SK-N-SH treated with all-trans-retinoic acid at 6 μM for 48 hours (cell line): ENCODE results near the gene MYLK.

ENCODE experiments used
- ATAC-seq: fragments of 200-7000 bp; cut with Tn5 transposase; 3 replicates; pipeline ENCODE4 v1.9.1; 2020; ENCODE audit warnings: mild to moderate bottlenecking, moderate library complexity
- ARNTL ChIP-seq: fragments of 450-650 bp; formaldehyde crosslinking; IDR thresholded peaks from 2 replicates; pipeline ENCODE4 v1.5.0; 2020; ENCODE audit warnings: low read depth, mild to moderate bottlenecking, moderate library complexity, borderline replicate concordance
- BACH2 ChIP-seq: fragments of 250-450 bp; sonication (Bioruptor Pico); IDR thresholded peaks from 2 replicates; pipeline ENCODE4 v1.9.0; 2021; ENCODE audit warnings: mild to moderate bottlenecking, borderline replicate concordance
- CREB5 ChIP-seq: fragments of 250-450 bp; sonication (Bioruptor Pico); IDR thresholded peaks from 2 replicates; pipeline ENCODE4 v1.5.1; 2020; ENCODE audit warnings: low read depth, mild to moderate bottlenecking, moderate library complexity
- CSDC2 ChIP-seq: fragments of 250-450 bp; sonication (Bioruptor Pico); IDR thresholded peaks from 2 replicates; pipeline ENCODE4 v1.5.0; 2020; ENCODE audit warnings: mild to moderate bottlenecking, moderate library complexity
- CSRNP3 ChIP-seq: fragments of 250-450 bp; sonication (Bioruptor Pico); IDR thresholded peaks from 2 replicates; pipeline ENCODE4 v1.5.1; 2021; ENCODE audit warnings: mild to moderate bottlenecking, moderate library complexity
- ESRRG ChIP-seq: fragments of 250-450 bp; sonication (Bioruptor Pico); IDR thresholded peaks from 2 replicates; pipeline ENCODE4 v1.6.1; 2021; ENCODE audit warnings: mild to moderate bottlenecking
- ISL1 ChIP-seq: fragments of 250-450 bp; sonication (Bioruptor Pico); IDR thresholded peaks from 2 replicates; pipeline ENCODE4 v2.1.2; 2022; ENCODE audit warnings: mild to moderate bottlenecking, moderate library complexity
- OSR1 ChIP-seq: fragments of 250-450 bp; sonication (Bioruptor Pico); IDR thresholded peaks from 2 replicates; pipeline ENCODE4 v1.8.0; 2022; ENCODE audit warnings: moderate library complexity, mild to moderate bottlenecking, inconsistent platforms
- POU6F1 ChIP-seq: fragments of 250-450 bp; sonication (Bioruptor Pico); IDR thresholded peaks from 2 replicates; pipeline ENCODE4 v1.8.0; 2021; ENCODE audit warnings: low read depth, mild to moderate bottlenecking, moderate library complexity, borderline replicate concordance
- PPARA ChIP-seq: fragments of 250-450 bp; sonication (Bioruptor Pico); IDR thresholded peaks from 2 replicates; pipeline ENCODE4 v1.5.0; 2020; ENCODE audit warnings: mild to moderate bottlenecking, borderline replicate concordance
- RARB ChIP-seq: fragments of 250-450 bp; sonication (Bioruptor Pico); IDR thresholded peaks from 2 replicates; pipeline ENCODE4 v1.8.0; 2021; ENCODE audit warnings: mild to moderate bottlenecking, moderate library complexity
- SNAI2 ChIP-seq: fragments of 250-450 bp; sonication (Bioruptor Pico); IDR thresholded peaks from 2 replicates; pipeline ENCODE4 v1.5.0; 2020; ENCODE audit warnings: mild to moderate bottlenecking, moderate library complexity
- TOX ChIP-seq: fragments of 250-450 bp; sonication (Bioruptor Pico); IDR thresholded peaks from 2 replicates; pipeline ENCODE4 v1.8.0; 2021; ENCODE audit warnings: mild to moderate bottlenecking, moderate library complexity, borderline replicate concordance
- ZFP3 ChIP-seq: fragments of 250-450 bp; sonication (Bioruptor Pico); IDR thresholded peaks from 2 replicates; pipeline ENCODE4 v1.5.0; 2020; ENCODE audit warnings: mild to moderate bottlenecking, moderate library complexity
- ZFP30 ChIP-seq: fragments of 450-650 bp; formaldehyde crosslinking; IDR thresholded peaks from 2 replicates; pipeline ENCODE4 v1.5.0; 2022; ENCODE audit warnings: mild to moderate bottlenecking, moderate library complexity
- ZNF565 ChIP-seq: fragments of 450-650 bp; formaldehyde crosslinking; conservative IDR thresholded peaks from 2 replicates; pipeline ENCODE4 v1.5.0; 2020; ENCODE audit warnings: low read depth, mild to moderate bottlenecking, moderate library complexity
- ZNF70 ChIP-seq: fragments of 450-650 bp; formaldehyde crosslinking; IDR thresholded peaks from 2 replicates; pipeline ENCODE4 v1.5.0; 2020; ENCODE audit warnings: mild to moderate bottlenecking, moderate library complexity
- ZNF8 ChIP-seq: fragments of 450-650 bp; formaldehyde crosslinking; IDR thresholded peaks from 2 replicates; pipeline ENCODE4 v1.5.0; 2020; ENCODE audit warnings: mild to moderate bottlenecking, moderate library complexity
- TF ChIP-seq, protein P1 (sequence below): fragments of 250-450 bp; sonication (Bioruptor Pico); IDR thresholded peaks from 2 replicates; pipeline ENCODE4 v1.8.0; 2020; ENCODE audit warnings: mild to moderate bottlenecking, moderate library complexity, borderline replicate concordance
- TF ChIP-seq, protein P2 (sequence below): fragments of 250-450 bp; sonication (Bioruptor Pico); IDR thresholded peaks from 2 replicates; pipeline ENCODE4 v1.5.0; 2020; ENCODE audit warnings: mild to moderate bottlenecking, moderate library complexity

The MYLK gene

GRCh38 chr3:123724306-123724705 lies 159.8 kb downstream of the MYLK start:
- ATAC-seq: peak; percentile 2; the same call in 1 of the 3 replicates
- TF ChIP-seq ZFP30 (CRISPR knock-in tag): no peak
- no peak for TF ChIP-seq PPARA
- TF ChIP-seq ZNF565 (CRISPR knock-in tag): no peak
- TF ChIP-seq, protein P1, sequence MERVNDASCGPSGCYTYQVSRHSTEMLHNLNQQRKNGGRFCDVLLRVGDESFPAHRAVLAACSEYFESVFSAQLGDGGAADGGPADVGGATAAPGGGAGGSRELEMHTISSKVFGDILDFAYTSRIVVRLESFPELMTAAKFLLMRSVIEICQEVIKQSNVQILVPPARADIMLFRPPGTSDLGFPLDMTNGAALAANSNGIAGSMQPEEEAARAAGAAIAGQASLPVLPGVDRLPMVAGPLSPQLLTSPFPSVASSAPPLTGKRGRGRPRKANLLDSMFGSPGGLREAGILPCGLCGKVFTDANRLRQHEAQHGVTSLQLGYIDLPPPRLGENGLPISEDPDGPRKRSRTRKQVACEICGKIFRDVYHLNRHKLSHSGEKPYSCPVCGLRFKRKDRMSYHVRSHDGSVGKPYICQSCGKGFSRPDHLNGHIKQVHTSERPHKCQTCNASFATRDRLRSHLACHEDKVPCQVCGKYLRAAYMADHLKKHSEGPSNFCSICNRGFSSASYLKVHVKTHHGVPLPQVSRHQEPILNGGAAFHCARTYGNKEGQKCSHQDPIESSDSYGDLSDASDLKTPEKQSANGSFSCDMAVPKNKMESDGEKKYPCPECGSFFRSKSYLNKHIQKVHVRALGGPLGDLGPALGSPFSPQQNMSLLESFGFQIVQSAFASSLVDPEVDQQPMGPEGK (CRISPR knock-in tag): no peak
- no peak for TF ChIP-seq ARNTL (CRISPR knock-in tag)
- TF ChIP-seq, all 23 proteins: peak for 0

DNA sequence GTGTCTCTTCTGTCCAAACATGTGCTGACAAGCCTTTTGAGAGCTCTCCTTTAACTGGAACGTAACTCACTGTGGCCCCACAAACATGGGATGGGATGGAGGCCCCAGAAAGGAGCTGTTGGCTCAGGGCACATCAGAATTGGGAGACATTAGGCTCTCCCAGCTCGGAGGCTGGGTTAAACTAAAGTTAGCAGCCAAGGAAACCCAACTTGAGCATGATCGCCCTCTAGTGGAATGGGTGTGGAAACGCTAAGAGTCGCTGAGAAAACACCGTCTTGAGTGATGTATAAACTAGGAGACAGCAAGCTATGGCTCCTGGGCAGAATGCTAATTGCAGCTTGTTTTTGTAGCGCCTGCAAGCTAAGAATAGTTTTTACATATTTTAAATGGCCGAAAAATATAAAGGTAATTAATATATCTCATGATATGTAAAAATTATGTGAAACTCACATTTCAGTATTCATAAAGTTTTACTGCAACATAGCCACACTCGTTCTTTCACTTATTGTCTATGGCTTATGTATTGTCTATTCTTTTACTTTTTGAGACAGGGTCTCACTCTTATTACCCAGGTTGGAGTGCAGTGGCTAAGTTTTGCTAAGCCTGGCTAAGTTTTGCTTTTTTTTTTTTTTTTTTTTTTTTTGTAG lies 160.5 kb downstream of the MYLK start:
- TF ChIP-seq, protein P2, sequence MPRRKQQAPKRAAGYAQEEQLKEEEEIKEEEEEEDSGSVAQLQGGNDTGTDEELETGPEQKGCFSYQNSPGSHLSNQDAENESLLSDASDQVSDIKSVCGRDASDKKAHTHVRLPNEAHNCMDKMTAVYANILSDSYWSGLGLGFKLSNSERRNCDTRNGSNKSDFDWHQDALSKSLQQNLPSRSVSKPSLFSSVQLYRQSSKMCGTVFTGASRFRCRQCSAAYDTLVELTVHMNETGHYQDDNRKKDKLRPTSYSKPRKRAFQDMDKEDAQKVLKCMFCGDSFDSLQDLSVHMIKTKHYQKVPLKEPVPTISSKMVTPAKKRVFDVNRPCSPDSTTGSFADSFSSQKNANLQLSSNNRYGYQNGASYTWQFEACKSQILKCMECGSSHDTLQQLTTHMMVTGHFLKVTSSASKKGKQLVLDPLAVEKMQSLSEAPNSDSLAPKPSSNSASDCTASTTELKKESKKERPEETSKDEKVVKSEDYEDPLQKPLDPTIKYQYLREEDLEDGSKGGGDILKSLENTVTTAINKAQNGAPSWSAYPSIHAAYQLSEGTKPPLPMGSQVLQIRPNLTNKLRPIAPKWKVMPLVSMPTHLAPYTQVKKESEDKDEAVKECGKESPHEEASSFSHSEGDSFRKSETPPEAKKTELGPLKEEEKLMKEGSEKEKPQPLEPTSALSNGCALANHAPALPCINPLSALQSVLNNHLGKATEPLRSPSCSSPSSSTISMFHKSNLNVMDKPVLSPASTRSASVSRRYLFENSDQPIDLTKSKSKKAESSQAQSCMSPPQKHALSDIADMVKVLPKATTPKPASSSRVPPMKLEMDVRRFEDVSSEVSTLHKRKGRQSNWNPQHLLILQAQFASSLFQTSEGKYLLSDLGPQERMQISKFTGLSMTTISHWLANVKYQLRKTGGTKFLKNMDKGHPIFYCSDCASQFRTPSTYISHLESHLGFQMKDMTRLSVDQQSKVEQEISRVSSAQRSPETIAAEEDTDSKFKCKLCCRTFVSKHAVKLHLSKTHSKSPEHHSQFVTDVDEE: 0 out of 2 replicates have a peak, but pooled peaks have one; percentile 14
- TF ChIP-seq BACH2 (CRISPR knock-in tag) (no peak), SNAI2 (no peak), ISL1 (CRISPR knock-in tag) (peak; percentile 9; the same call in 1 of the 2 replicates), TOX (CRISPR knock-in tag) (no peak), RARB (CRISPR knock-in tag) (no peak), POU6F1 (no peak), PPARA (no peak), ZNF8 (CRISPR knock-in tag) (no peak), ZFP3 (CRISPR knock-in tag) (no peak), CSDC2 (CRISPR knock-in tag) (0 out of 2 replicates have a peak, but pooled peaks have one; percentile 40), CREB5 (CRISPR knock-in tag) (no peak)
- TF ChIP-seq, protein P1 (CRISPR knock-in tag): no peak
- TF ChIP-seq, all 23 proteins: peak for 3
- ATAC-seq: peak; percentile 55

- no peak for ATAC-seq
- TF ChIP-seq ARNTL (CRISPR knock-in tag) (no peak), ESRRG (CRISPR knock-in tag) (no peak), BACH2 (CRISPR knock-in tag) (no peak), OSR1 (no peak), CREB5 (CRISPR knock-in tag) (no peak), ZNF70 (no peak), ZFP3 (CRISPR knock-in tag) (no peak), CSRNP3 (CRISPR knock-in tag) (no peak), ZNF565 (CRISPR knock-in tag) (no peak), RARB (CRISPR knock-in tag) (no peak), PPARA (no peak)
Observed at GRCh38 chr3:123723070-123723469, 161.1 kb downstream of the MYLK start.
